Fibroblast of lung (primary cell): ENCODE measurements around the gene GOLGA7B. TPM values are rescaled to one million over a fixed set of nuclear protein-coding genes. Genes with fewer than 3 reads are reported as not detected.
"Not testable (repeated sequence)": the region's sequence is repeated elsewhere in the genome, so short reads cannot be mapped to it uniquely, and the experiment has no call there.

Experiments
- DNase-seq, 2 donors: peaks; one replicate each; pipeline versions ENCODE4 v3.0.0 to v3.0.0-alpha.2; 2010; ENCODE audit warnings: low read depth in 2 of 2
- H2AFZ ChIP-seq: 2 replicates; pipeline ENCODE4 v1.5.1; 2012; ENCODE audit warnings: low read length, control low read depth, inconsistent platforms
- H3K27ac ChIP-seq: 2 replicates; pipeline ENCODE4 v1.5.1; 2011; ENCODE audit warnings: low read length, control low read depth; ENCODE audit not compliant: insufficient read depth
- H3K27me3 ChIP-seq: 2 replicates; pipeline ENCODE4 v1.5.1; 2011; ENCODE audit warnings: mild to moderate bottlenecking, low read length; ENCODE audit not compliant: control insufficient read depth, insufficient read depth
- H3K36me3 ChIP-seq: 2 replicates; pipeline ENCODE4 v1.5.1; 2011; ENCODE audit warnings: low read length; ENCODE audit not compliant: control insufficient read depth, insufficient read depth
- H3K4me1 ChIP-seq: 2 replicates; pipeline ENCODE4 v1.5.1; 2011; ENCODE audit warnings: low read length; ENCODE audit not compliant: control insufficient read depth, insufficient read depth; ENCODE audit errors: extremely low read depth
- H3K4me2 ChIP-seq: 2 replicates; pipeline ENCODE4 v1.5.1; 2011; ENCODE audit warnings: low read length, control low read depth; ENCODE audit not compliant: insufficient read depth; ENCODE audit errors: extremely low read depth
- H3K4me3 ChIP-seq, 4 experiments: fragments of 200-600 bp in 1 of 4; sonication (generic) in 1 of 4; replicated peaks in 1 of 4; 2 replicates each; pipeline ENCODE4 v1.5.1; 2011 to 2016; ENCODE audit warnings: low read length in 4 of 4, low read depth in 3 of 4, mild to moderate bottlenecking in 3 of 4, control low read depth in 2 of 4, inconsistent platforms in 1 of 4, mixed read lengths in 1 of 4; ENCODE audit not compliant: insufficient read depth in 1 of 4; ENCODE audit errors: control extremely low read depth in 1 of 4
- H3K79me2 ChIP-seq: 2 replicates; pipeline ENCODE4 v1.5.1; 2012; ENCODE audit warnings: mild to moderate bottlenecking, low read length, inconsistent platforms; ENCODE audit not compliant: control insufficient read depth, insufficient read depth
- H3K9ac ChIP-seq: 2 replicates; pipeline ENCODE4 v1.5.1; 2011; ENCODE audit warnings: mild to moderate bottlenecking, low read length, control low read depth; ENCODE audit not compliant: insufficient read depth
- H3K9me3 ChIP-seq: 2 replicates; pipeline ENCODE4 v1.5.1; 2012; ENCODE audit warnings: low read depth, low read length; ENCODE audit not compliant: control insufficient read depth, insufficient read depth
- H4K20me1 ChIP-seq: 2 replicates; pipeline ENCODE4 v1.5.1; 2011; ENCODE audit warnings: low read length; ENCODE audit not compliant: control insufficient read depth, insufficient read depth; ENCODE audit errors: extremely low read depth
- EZH2 ChIP-seq: IDR thresholded peaks from 2 replicates; pipeline ENCODE4 v1.5.1; 2012; ENCODE audit warnings: low read length, control low read depth, mild to moderate bottlenecking; ENCODE audit errors: missing control alignments
- polyA plus RNA-seq, 2 donors: library from polyadenylated mRNA; depleted of rRNA in 1 of 2; stranded (reverse) in 1 of 2; unstranded in 1 of 2; fragments of >200 nt; gene quantifications; 2 replicates each; pipeline ENCODE4 v1.2.1, GENCODE V29; 2011 to 2012; ENCODE audit warnings: missing spikeins in 1 of 2
- total RNA-seq: library from RNA; depleted of rRNA; stranded (reverse); fragments of >200 nt; gene quantifications from 2 replicates; pipeline ENCODE4 v1.2.1, GENCODE V29; 2014
- TF ChIP-seq, protein P1 (sequence below), 2 donors: IDR thresholded peaks in 1 of 2; conservative IDR thresholded peaks in 1 of 2; 1 replicate in 1 of 2; 2 replicates in 1 of 2; pipeline ENCODE4 v1.5.1; 2011 to 2012; ENCODE audit warnings: low read length in 2 of 2, control low read depth in 1 of 2, inconsistent platforms in 1 of 2, low read depth in 1 of 2, mild to moderate bottlenecking in 1 of 2

Gene GOLGA7B
- total and polyA plus RNA-seq, 2 donors (not counting 1 experiment from before 2014, with no cell fraction given), result under 0.01 TPM; not detected in 1

DNA sequence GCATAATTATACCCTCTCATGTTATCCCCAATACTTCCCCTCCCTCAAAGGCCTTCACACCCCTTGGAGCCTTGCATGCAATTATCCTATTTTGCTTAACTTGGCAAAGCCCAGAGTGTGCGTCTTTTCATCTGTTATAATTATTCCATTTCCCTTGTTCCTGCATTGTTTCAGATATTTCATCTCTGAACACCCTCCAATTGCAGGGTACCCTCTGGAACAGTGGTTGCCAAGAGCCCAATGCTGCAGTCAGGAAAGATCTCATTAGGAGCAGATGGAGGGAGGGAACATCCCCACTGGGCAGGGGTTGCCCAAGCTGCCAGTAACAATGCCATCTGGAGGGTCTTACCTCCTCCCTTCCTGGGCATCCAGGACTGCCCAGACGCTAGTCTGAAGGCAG, 18.4 kb upstream of the GOLGA7B start:
- no peak for DNase-seq
- no peaks in the 10 kb centered on the region for H3K79me2 ChIP-seq
- no peak overlapping the region for H3K9ac ChIP-seq
- no peaks in the 10 kb centered on the region for H3K4me1 ChIP-seq
- H3K27ac ChIP-seq, result no peak overlapping the region
- no peaks in the 10 kb centered on the region for H3K27me3 ChIP-seq
- H3K4me2 ChIP-seq, result no peak overlapping the region
- H3K36me3 ChIP-seq, result no peaks in the 10 kb centered on the region
- no peak overlapping the region for H2AFZ ChIP-seq
- H4K20me1 ChIP-seq, result no peaks in the 10 kb centered on the region
- H3K9me3 ChIP-seq, result no peaks in the 10 kb centered on the region
- TF ChIP-seq EZH2, result no peak
- TF ChIP-seq, protein P1, sequence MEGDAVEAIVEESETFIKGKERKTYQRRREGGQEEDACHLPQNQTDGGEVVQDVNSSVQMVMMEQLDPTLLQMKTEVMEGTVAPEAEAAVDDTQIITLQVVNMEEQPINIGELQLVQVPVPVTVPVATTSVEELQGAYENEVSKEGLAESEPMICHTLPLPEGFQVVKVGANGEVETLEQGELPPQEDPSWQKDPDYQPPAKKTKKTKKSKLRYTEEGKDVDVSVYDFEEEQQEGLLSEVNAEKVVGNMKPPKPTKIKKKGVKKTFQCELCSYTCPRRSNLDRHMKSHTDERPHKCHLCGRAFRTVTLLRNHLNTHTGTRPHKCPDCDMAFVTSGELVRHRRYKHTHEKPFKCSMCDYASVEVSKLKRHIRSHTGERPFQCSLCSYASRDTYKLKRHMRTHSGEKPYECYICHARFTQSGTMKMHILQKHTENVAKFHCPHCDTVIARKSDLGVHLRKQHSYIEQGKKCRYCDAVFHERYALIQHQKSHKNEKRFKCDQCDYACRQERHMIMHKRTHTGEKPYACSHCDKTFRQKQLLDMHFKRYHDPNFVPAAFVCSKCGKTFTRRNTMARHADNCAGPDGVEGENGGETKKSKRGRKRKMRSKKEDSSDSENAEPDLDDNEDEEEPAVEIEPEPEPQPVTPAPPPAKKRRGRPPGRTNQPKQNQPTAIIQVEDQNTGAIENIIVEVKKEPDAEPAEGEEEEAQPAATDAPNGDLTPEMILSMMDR (conservative IDR thresholded peaks at IDR 0.05 in 1 of 2, IDR thresholded peaks at IDR 0.05 in 1 of 2; ENCODE audit: low read depth in 1 of 2, low read length in 2 of 2), result no peak
- no peak overlapping the region for H3K4me3 ChIP-seq

DNA sequence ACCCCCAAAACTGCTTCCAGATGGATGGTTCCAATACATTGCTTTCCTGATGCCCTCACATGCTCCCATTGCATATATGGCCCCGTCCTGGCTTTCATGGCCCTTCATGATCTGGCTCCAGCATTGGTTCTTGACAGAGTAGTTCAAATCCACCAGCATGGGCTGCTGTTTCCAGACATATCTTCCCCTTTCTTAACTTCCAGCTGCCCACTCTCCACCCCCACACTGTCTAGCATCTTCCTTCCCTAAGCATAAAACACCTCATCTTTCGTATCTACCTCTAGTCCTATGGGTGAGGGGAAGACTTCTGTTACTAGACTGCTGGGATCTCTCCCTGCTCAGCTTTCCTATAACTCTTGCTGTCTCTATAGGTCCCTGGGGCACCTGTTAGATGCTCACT, 13.2 kb upstream of the GOLGA7B start:
- no peak overlapping the region for H3K4me2 ChIP-seq
- H3K4me1 ChIP-seq, result peaks cover 9% of the 10 kb centered on the region
- H3K79me2 ChIP-seq, result no peaks in the 10 kb centered on the region
- TF ChIP-seq, protein P1 (conservative IDR thresholded peaks at IDR 0.05 in 1 of 2, IDR thresholded peaks at IDR 0.05 in 1 of 2; ENCODE audit: low read depth in 1 of 2, low read length in 2 of 2), result no peak
- no peak for TF ChIP-seq EZH2
- no peaks in the 10 kb centered on the region for H3K9me3 ChIP-seq
- DNase-seq, result no peak
- no peak overlapping the region for H3K4me3 ChIP-seq
- H2AFZ ChIP-seq, result no peak overlapping the region
- H3K27ac ChIP-seq, result no peak overlapping the region
- H4K20me1 ChIP-seq, result no peaks in the 10 kb centered on the region
- no peaks in the 10 kb centered on the region for H3K27me3 ChIP-seq
- H3K9ac ChIP-seq, result no peak overlapping the region
- H3K36me3 ChIP-seq, result no peaks in the 10 kb centered on the region

DNA sequence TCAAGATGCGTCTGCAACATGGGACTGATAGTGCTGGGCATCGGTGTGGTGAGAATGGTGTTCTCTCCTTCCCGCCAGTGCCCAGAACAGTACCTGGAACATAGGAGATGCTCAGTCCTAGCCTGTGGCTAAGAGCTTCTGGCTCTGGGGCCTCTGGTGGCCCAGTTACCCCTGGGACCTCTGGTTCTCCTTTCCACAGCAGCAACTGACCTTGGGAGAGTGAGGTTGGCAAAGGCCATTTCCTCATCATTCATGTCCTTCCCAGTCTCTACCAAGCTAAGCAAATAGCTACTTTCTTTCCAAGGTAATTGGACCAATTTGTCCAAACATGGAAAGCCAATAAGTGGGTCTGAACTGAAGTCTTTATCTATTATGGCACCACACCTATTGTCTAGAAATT, 11.6 kb upstream of the GOLGA7B start:
- H3K9me3 ChIP-seq, result no peaks in the 10 kb centered on the region

DNA sequence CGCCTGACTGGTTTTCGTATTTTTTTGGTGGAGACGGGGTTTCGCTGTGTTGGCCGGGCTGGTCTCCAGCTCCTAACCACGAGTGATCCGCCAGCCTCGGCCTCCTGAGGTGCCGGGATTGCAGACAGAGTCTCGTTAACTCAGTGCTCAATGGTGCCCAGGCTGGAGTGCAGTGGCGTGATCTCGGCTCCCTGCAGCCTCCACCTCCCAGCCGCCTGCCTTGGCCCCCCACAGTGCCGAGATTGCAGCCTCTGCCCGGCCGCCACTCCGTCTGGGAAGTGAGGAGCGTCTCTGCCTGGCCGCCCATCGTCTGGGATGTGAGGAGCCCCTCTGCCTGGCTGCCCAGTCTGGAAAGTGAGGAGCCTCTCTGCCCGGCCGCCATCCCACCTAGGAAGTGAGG, 8.5 kb upstream of the GOLGA7B start:
- H3K79me2 ChIP-seq, H3K27me3 ChIP-seq, H3K27ac ChIP-seq, H3K4me2 ChIP-seq, H3K36me3 ChIP-seq, H4K20me1 ChIP-seq, H3K9ac ChIP-seq, H3K4me1 ChIP-seq, H2AFZ ChIP-seq, DNase-seq, H3K9me3 ChIP-seq, H3K4me3 ChIP-seq: not testable (repeated sequence)

More for the DNA sequence above, 11.6 kb upstream of the GOLGA7B start:
- no peak overlapping the region for H3K4me2 ChIP-seq
- peaks cover 9% of the 10 kb centered on the region for H3K4me1 ChIP-seq
- H3K79me2 ChIP-seq, result no peaks in the 10 kb centered on the region
- H3K4me3 ChIP-seq, result no peak overlapping the region
- no peak overlapping the region for H3K27ac ChIP-seq
- no peak overlapping the region for H3K9ac ChIP-seq
- TF ChIP-seq, protein P1 (conservative IDR thresholded peaks at IDR 0.05 in 1 of 2, IDR thresholded peaks at IDR 0.05 in 1 of 2; ENCODE audit: low read depth in 1 of 2, low read length in 2 of 2), result no peak
- TF ChIP-seq EZH2, result no peak
- no peaks in the 10 kb centered on the region for H3K36me3 ChIP-seq
- H4K20me1 ChIP-seq, result no peaks in the 10 kb centered on the region
- H3K27me3 ChIP-seq, result no peaks in the 10 kb centered on the region
- DNase-seq, result no peak
- no peak overlapping the region for H2AFZ ChIP-seq

DNA sequence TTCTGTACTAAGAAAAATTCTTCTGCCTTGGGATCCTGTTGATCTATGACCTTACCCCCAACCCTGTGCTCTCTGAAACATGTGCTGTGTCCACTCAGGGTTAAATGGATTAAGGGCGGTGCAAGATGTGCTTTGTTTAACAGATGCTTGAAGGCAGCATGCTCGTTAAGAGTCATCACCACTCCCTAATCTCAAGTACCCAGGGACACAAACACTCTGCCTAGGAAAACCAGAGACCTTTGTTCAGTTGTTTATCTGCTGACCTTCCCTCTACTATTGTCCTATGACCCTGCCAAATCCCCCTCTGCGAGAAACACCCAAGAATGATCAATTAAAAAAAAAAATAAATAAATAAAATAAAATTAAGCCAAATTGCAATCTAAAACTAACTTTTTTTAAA, 7.5 kb upstream of the GOLGA7B start:
- H3K9me3 ChIP-seq, H3K4me2 ChIP-seq, H3K4me3 ChIP-seq, H3K27ac ChIP-seq, DNase-seq, H3K27me3 ChIP-seq, H3K36me3 ChIP-seq, H3K9ac ChIP-seq, H3K79me2 ChIP-seq, H3K4me1 ChIP-seq, H2AFZ ChIP-seq, H4K20me1 ChIP-seq: not testable (repeated sequence)
